NCI-H2227 (cell line): ENCODE results near the gene GATA6.
"Not testable (repeated sequence)": the region's sequence is repeated elsewhere in the genome, so short reads cannot be mapped to it uniquely, and the experiment has no call there.

Experiments used
- DNase-seq: peaks from one replicate; lab custom pipeline; 2025; ENCODE audit not compliant: unreplicated experiment; lab: John Stamatoyannopoulos, UW

Gene GATA6

GRCh38 chr18:22180722-22181121 lies 11.3 kb downstream of the GATA6 start:
- DNase-seq: no peak

- DNase-seq: no peak
Observed at GRCh38 chr18:22182884-22183697, 13.7 kb downstream of the GATA6 start.

GRCh38 chr18:22183698-22184170 lies 14.3 kb downstream of the GATA6 start:
- no peak for DNase-seq

DNA sequence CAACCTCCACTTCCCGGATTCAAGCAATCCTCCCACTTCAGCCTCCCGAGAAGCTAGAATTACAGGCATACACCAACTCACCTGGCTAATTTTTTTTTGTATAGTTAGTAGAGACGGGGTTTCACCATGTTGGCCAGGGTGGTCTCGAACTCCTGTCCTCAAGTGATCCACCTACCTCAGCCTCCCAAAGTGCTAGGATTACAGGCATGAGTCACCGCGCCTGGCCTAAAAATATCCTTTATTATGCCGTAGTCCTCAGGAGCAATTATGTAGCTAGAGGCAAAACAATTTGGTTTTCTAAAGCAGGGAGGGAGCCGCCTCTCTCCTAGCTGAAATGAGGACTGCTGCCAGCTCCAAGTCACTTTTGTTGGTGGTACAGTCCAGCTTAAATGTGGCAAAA lies 15.2 kb downstream of the GATA6 start:
- not testable (repeated sequence) for DNase-seq

DNA sequence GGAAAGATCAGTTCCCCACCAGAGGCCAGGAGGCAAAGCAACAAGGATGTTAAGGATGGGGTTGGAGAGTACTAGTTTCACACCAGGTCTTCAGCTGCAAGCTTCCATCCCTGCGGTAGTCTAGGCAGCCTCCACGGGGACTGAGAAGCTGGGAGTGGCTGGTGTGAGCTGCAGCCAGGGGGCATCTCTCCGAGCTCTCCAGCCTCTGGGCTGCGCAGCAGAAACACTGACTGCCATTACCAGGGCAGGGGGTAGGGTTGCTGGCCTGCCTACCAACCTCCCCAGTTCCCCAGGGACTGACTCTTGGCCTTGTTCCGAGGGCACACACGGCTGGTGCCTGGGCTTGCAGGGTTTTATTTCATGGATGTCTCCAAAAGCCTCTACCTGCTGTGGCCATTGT lies 15.9 kb downstream of the GATA6 start:
- no peak for DNase-seq

GRCh38 chr18:22185771-22186386 lies 16.5 kb downstream of the GATA6 start:
- DNase-seq: no peak

DNA sequence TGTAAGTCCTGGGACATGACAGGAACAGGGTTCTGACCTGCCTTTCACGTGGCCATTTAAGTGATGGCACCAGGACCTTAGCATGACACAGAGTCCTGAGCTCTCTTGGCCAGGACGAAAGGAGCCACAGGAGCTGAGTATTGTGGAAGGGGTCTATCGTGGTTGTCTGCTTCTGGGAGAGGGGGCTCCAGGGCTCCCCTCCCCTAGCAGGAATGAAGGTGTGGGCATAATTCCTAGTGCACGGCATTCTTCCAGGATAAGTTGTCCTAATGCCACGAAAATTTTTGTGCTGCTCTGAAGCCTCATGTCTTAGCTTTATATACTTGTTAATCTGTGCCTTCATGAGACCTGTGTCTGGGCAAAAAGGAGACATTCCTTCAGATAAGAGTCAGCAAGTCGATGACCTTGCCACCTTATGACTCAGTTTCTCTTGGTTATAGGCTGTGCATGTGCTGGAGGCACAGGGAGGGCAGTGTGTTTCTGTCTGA lies 17.1 kb downstream of the GATA6 start:
- DNase-seq: no peak

DNA sequence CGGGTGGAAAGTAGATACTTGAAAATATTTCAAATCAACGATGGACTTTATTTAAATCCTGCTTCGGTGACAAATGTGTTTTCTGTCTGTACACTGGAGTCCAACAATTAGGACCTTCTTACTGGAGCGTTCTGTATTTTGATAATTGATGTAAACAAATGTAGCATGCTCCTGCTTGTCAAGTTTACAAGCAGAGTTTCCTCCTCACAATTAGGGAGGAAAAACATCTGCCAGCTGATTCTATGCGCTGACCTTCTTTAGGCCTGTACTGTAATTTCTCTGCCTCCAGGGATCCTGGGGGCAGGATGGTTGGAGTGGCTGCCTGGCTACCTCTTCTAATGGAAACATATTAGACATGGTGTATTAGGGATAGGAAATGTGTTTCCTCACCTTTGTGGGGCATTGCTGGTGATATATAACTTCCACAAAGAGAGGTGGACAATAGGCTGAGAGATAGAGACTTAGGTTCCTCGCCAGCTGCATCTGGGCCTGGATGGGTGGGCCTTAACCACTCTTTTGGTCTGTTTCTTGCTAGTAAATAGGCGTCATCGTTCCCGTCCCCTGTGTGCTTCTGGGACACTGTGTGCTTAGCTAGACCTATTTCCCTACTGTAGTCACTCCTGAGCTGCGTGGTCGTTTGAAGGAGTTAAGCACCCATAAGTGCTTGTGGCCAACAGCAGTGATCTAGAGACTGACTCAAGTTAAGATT lies 19.3 kb downstream of the GATA6 start:
- DNase-seq: no peak

DNA sequence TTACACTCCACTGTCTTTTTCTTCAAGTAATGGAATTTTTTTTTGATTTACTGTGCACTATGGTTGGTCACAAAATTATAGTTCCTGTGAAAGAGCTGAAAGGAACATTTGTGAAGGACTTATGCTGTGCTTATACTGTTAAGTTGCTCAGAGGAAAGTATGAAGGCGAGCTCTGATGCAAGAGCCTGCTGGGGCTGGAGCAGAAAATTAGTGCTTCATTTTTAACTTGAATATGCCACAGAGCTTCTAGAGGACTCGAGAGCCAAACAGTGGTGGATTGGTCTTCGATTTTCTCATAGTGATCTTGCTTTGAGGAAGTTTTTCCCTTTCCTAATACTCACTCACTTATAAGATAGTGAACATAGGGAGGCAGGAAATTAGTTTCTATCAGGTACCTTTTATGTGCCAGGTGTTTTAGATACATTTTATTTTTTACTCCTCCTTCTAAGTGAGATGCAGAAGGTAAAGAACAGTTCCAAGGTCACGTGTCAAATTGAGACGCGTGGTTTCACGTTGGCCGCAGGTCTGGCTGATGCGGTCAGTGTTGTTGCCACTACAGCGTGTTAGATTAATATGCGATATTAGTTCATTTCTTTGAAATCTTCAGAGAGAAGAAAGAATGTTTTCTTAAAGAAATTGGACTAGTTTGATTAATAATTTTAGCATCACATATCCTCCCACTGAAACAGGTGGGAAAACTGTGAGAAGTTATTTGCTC lies 20.2 kb downstream of the GATA6 start:
- DNase-seq: no peak

GRCh38 chr18:22191346-22191695 lies 21.9 kb downstream of the GATA6 start:
- DNase-seq: no peak

DNA sequence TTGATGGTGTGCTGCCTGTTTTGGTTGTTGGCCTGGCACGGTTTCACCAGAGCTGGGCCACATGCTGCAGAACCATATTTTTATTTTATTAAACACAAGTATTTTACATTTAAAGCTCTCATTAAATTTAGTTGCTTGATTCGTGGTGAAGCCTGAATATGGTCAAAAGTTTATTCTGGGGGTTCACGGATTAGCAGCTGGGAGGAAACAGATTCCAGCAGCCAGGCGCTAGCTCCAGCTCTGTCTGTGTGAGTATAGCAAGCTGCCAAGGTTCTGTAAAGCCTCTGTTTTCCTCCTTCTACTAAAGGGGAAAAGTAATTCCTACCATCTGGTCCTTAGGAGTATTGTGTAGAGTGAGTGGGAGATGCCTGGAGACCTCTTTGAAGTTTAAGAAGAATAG lies 22.5 kb downstream of the GATA6 start:
- no peak for DNase-seq

- DNase-seq: no peak
Observed at GRCh38 chr18:22193466-22193865, 24.1 kb downstream of the GATA6 start.

DNA sequence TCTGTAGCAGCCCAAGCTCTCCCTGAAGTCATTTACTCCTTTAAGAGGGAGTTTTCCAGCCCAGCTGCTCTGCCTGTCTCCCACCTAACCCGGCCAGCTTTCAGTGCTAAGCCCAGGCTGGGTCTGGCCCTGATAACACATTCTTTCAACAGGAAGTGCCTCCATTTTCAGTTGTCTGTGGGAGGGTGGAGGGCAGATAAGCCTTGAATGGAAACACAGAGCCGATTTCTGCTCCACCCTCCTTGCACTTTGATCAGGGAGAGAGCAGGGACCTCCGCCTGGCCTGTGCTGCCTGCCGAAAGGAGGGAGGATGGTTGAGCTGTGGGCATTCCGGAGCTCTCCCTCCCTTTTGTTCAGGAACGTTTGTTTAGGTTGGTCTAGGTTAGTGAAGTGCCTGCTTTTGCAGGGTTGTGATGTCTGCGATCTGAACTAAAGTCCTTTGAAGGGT lies 24.8 kb downstream of the GATA6 start:
- no peak for DNase-seq

DNA sequence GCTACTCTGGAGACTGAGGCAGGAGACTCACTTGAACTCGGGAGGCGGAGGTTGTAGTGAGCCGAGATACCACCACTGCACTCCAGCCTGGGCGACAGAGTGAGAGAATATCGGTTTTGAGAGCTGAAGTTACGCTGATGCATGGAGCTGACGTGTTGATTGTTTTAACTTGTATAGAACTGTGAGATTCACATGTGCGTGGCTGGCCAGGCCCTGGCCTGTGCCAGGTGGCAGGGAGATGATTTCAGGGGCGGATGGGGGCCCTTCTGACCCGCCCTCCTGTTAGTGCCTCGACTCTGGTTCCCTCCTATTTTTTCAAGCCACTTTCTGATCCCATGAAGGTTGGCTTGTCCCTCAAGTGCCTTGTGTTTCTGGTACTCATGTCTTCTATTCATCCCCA lies 25.7 kb downstream of the GATA6 start:
- DNase-seq: no peak

- DNase-seq: not testable (repeated sequence)
Observed at GRCh38 chr18:22196943-22197342, 27.6 kb downstream of the GATA6 start.

GRCh38 chr18:22197668-22198067 lies 28.3 kb downstream of the GATA6 start:
- no peak for DNase-seq

DNA sequence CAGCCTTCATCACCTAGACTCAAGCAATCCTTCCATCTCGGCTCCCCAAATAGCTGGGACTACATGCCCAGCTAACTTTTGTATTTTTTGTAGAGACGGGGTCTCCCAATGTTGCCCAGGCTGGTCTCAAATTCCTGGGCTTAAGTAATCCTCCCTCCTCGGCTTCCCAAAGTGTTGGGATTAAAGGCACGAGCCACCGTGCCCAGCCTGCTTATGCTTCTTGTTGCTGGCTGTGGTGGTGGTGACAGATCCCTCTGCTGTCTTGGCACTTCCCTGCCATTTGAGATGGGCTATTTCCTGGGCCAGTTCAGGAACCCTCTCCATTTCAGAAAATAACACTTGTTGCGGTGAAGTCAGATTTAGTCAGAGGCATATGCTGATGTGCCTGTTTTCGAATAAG lies 28.8 kb downstream of the GATA6 start:
- no peak for DNase-seq

DNA sequence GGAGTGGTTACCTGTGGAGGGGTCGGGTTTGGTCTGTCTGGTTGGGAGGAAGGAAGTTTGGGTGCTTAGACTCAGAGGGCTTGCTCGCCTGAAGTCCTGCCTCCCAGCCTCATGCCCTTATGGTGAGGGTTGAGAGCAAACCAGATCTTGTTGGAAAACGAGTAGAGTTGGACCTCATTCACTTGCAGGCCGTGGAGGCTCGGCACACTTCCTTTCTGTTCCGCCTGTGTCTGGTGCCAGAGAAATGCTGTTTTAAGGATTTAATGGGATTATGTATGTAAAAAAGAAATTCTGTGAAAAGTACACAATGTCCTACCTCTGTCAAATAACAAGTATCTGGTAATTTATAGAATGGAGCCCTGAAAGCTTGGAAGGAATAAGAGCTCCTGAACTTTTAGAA lies 29.6 kb downstream of the GATA6 start:
- no peak for DNase-seq

DNA sequence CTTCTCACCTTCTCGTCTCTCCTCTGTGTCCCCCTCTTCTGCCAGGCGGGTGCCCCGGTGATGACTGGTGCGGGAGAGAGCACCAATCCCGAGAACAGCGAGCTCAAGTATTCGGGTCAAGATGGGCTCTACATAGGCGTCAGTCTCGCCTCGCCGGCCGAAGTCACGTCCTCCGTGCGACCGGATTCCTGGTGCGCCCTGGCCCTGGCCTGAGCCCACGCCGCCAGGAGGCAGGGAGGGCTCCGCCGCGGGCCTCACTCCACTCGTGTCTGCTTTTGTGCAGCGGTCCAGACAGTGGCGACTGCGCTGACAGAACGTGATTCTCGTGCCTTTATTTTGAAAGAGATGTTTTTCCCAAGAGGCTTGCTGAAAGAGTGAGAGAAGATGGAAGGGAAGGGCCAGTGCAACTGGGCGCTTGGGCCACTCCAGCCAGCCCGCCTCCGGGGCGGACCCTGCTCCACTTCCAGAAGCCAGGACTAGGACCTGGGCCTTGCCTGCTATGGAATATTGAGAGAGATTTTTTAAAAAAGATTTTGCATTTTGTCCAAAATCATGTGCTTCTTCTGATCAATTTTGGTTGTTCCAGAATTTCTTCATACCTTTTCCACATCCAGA lies 31.3 kb downstream of the GATA6 start:
- DNase-seq: no peak

- no peak for DNase-seq
Observed at GRCh38 chr18:22203035-22203434, 33.6 kb downstream of the GATA6 start.
